Measurements from ENCODE around the gene CEP295NL.
A peak's percentile ranks its signal among the peaks of the same experiment; 100 is the strongest.

Gene CEP295NL

DNA sequence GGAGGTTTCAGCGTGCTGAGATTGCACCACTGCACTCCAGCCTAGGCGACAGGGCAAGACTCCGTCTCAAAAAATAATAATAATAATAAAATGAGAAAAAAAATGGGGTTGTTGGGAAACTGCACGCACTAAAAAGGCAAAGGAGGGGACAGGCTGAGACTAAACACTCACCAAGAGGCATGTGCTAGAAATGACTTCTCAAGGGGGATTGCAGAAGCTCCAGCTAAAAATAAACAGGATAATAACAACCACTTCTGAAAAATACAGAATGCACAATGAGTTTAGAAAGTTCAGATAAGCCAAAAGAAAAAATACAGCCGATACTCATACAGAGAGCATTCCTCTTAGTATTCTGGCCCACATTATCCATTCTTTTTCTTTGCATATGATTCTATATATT lies 37.3 kb upstream of the CEP295NL start:
- DNase-seq, result peak; percentile 81
- Histone ChIP-seq H2BK15ac (ENCODE audit: low read depth, poor library complexity, severe bottlenecking) (no peak overlapping the region), H2BK120ac (ENCODE audit: low read depth, low read length) (no peak overlapping the region), H2BK12ac (ENCODE audit: low read length in 2 of 2) (no peak overlapping the region), H3K18ac (ENCODE audit: low read depth in 1 of 2, low read length in 2 of 2) (no peak overlapping the region), H3K79me1 (replicated peaks; ENCODE audit: low read length, poor library complexity, severe bottlenecking) (no peaks in the 10 kb centered on the region), H3K36me3 (ENCODE audit: control insufficient read depth in 1 of 2, insufficient read depth in 2 of 2, low read depth in 1 of 2, low read length in 2 of 2) (no peaks in the 10 kb centered on the region), H3K14ac (ENCODE audit: low read length in 2 of 2) (no peak overlapping the region), H3K27ac (ENCODE audit: low read length, poor library complexity, severe bottlenecking) (peak overlapping the region; percentile 63), H3K27me3 (ENCODE audit: control insufficient read depth in 1 of 2, insufficient read depth in 1 of 2, low read length in 2 of 2) (peaks cover 0 to 3% of the 10 kb centered on the region in 2 experiments), H2BK5ac (ENCODE audit: low read depth, low read length, poor library complexity, severe bottlenecking) (no peak overlapping the region), H3K9ac (ENCODE audit: low read length) (no peak overlapping the region), H4K8ac (ENCODE audit: low read length) (no peak overlapping the region), H3K23ac (ENCODE audit: low read length in 2 of 2) (no peak overlapping the region), H4K91ac (ENCODE audit: low read length) (no peak overlapping the region), H3K9me3 (ENCODE audit: control insufficient read depth, low read length) (no peaks in the 10 kb centered on the region), H2AK5ac (ENCODE audit: low read length, severe bottlenecking) (no peak overlapping the region), H3K4me2 (ENCODE audit: low read length, poor library complexity, severe bottlenecking) (no peak overlapping the region), H3K4ac (ENCODE audit: low read depth in 1 of 2, low read length in 2 of 2) (no peak overlapping the region), H3K4me1 (ENCODE audit: control insufficient read depth, insufficient read depth, low read depth, low read length) (peaks cover 36% of the 10 kb centered on the region), H2AFZ (ENCODE audit: low read depth, low read length) (no peak overlapping the region), H3K4me3 (ENCODE audit: insufficient read depth in 1 of 2, low read depth in 1 of 2, low read length in 2 of 2) (no peak overlapping the region)
- WGBS, result 50% methylated on average over 2 of the region's 5 CpGs

DNA sequence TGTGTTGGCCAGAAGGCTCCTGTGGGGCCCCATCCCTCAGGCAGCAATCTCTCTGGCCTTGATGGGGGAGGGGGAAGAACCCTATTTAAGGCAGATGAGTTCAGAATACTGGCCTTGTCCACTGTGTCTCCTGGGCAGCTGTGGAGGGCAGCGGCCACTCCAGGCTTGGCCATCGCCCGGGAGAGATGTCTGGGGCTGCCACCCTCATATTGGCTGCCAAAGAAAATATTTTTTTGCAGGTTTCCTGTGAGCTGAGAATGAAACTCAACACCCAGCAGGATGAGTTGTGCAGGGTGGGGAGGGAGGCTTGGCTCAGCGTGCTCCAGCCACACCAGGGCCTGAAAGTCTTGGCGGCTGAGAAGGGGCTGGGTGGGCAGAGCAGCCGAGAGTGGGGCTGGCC lies 36.6 kb upstream of the CEP295NL start:
- Histone ChIP-seq H3K4ac (ENCODE audit: low read depth in 1 of 2, low read length in 2 of 2) (peak overlapping the region; percentile 60 to 73), H3K36me3 (ENCODE audit: control insufficient read depth in 1 of 2, insufficient read depth in 2 of 2, low read depth in 1 of 2, low read length in 2 of 2) (no peaks in the 10 kb centered on the region), H4K8ac (ENCODE audit: low read length) (peak overlapping the region; percentile 87), H3K27me3 (ENCODE audit: control insufficient read depth in 1 of 2, insufficient read depth in 1 of 2, low read length in 2 of 2) (no peaks in the 10 kb centered on the region), H2BK12ac (ENCODE audit: low read length in 2 of 2) (peak overlapping the region; percentile 92 to 94), H3K79me1 (replicated peaks; ENCODE audit: low read length, poor library complexity, severe bottlenecking) (no peaks in the 10 kb centered on the region), H2AK5ac (ENCODE audit: low read length, severe bottlenecking) (peak overlapping the region; percentile 99), H2BK120ac (ENCODE audit: low read depth, low read length) (peak overlapping the region; percentile 37), H3K18ac (ENCODE audit: low read depth in 1 of 2, low read length in 2 of 2) (peak overlapping the region; percentile 61 to 82), H3K4me1 (ENCODE audit: control insufficient read depth, insufficient read depth, low read depth, low read length) (peaks cover 37% of the 10 kb centered on the region), H4K91ac (ENCODE audit: low read length) (peak overlapping the region; percentile 94), H3K4me2 (ENCODE audit: low read length, poor library complexity, severe bottlenecking) (peak overlapping the region; percentile 13), H3K9ac (ENCODE audit: low read length) (no peak overlapping the region), H3K4me3 (ENCODE audit: insufficient read depth in 1 of 2, low read depth in 1 of 2, low read length in 2 of 2) (no peak overlapping the region), H3K14ac (ENCODE audit: low read length in 2 of 2) (peak overlapping the region in 1 of 2 experiments; percentile 75), H2BK15ac (ENCODE audit: low read depth, poor library complexity, severe bottlenecking) (peak overlapping the region; percentile 12), H2BK5ac (ENCODE audit: low read depth, low read length, poor library complexity, severe bottlenecking) (peak overlapping the region; percentile 61), H3K27ac (ENCODE audit: low read length, poor library complexity, severe bottlenecking) (peak overlapping the region; percentile 63), H3K9me3 (ENCODE audit: control insufficient read depth, low read length) (no peaks in the 10 kb centered on the region), H3K23ac (ENCODE audit: low read length in 2 of 2) (no peak overlapping the region), H2AFZ (ENCODE audit: low read depth, low read length) (no peak overlapping the region)
- WGBS, result 86% methylated on average over 6 of the region's 6 CpGs
- no peak for DNase-seq

DNA sequence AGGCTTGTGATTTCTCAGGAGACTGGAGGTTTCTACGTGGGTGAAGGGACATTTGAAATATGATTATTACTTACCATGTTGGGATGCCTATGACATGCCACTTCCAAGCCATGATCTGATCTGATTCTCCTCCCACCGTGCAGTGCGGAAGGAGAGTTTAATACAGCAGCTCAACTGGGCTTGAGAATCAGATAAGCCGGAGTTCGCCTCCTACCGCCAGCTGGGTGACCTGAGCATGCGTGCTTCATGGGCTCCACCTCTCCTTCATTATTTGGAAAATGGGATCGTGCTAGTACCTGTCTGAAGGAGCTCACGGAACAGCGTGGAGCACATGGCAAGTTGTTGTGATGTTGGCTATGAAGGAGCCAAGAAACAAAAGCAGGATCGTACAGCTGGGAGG lies 34.6 kb upstream of the CEP295NL start:
- H2BK12ac ChIP-seq (ENCODE audit: low read length in 2 of 2), result peak overlapping the region in 1 of 2 experiments; percentile 7
- DNase-seq, result no peak
- WGBS, result 90% methylated on average over 11 of the region's 11 CpGs

GRCh38 chr17:78935419-78936323 lies 32.7 kb upstream of the CEP295NL start:
- H3K4me3 ChIP-seq (ENCODE audit: insufficient read depth in 1 of 2, low read depth in 1 of 2, low read length in 2 of 2), result peak overlapping the region in 1 of 2 experiments; percentile 60
- no peak overlapping the region for H2AFZ ChIP-seq (ENCODE audit: low read depth, low read length)
- H4K91ac ChIP-seq (ENCODE audit: low read length), result peak overlapping the region; percentile 98
- H3K4me1 ChIP-seq (ENCODE audit: control insufficient read depth, insufficient read depth, low read depth, low read length), result peaks cover 49% of the 10 kb centered on the region
- peak overlapping the region; percentile 35 for H2AK5ac ChIP-seq (ENCODE audit: low read length, severe bottlenecking)
- H3K4ac ChIP-seq (ENCODE audit: low read depth in 1 of 2, low read length in 2 of 2), result peak overlapping the region in 1 of 2 experiments; percentile 49
- no peak overlapping the region for H2BK5ac ChIP-seq (ENCODE audit: low read depth, low read length, poor library complexity, severe bottlenecking)
- H3K9me3 ChIP-seq (ENCODE audit: control insufficient read depth, low read length), result no peaks in the 10 kb centered on the region
- H2BK15ac ChIP-seq (ENCODE audit: low read depth, poor library complexity, severe bottlenecking), result peak overlapping the region; percentile 90
- peak overlapping the region; percentile 86 for H3K9ac ChIP-seq (ENCODE audit: low read length)
- H3K14ac ChIP-seq (ENCODE audit: low read length in 2 of 2), result no peak overlapping the region
- no peaks in the 10 kb centered on the region for H3K36me3 ChIP-seq (ENCODE audit: control insufficient read depth in 1 of 2, insufficient read depth in 2 of 2, low read depth in 1 of 2, low read length in 2 of 2)
- H3K23ac ChIP-seq (ENCODE audit: low read length in 2 of 2), result no peak overlapping the region
- H3K27me3 ChIP-seq (ENCODE audit: control insufficient read depth in 1 of 2, insufficient read depth in 1 of 2, low read length in 2 of 2), result no peaks in the 10 kb centered on the region
- peak overlapping the region; percentile 6 for H3K4me2 ChIP-seq (ENCODE audit: low read length, poor library complexity, severe bottlenecking)
- H2BK120ac ChIP-seq (ENCODE audit: low read depth, low read length), result peak overlapping the region; percentile 81
- peak overlapping the region; percentile 92 for H4K8ac ChIP-seq (ENCODE audit: low read length)
- peak; percentile 95 for DNase-seq
- no peaks in the 10 kb centered on the region for H3K79me1 ChIP-seq (replicated peaks; ENCODE audit: low read length, poor library complexity, severe bottlenecking)
- H3K27ac ChIP-seq (ENCODE audit: low read length, poor library complexity, severe bottlenecking), result peak overlapping the region; percentile 98
- peak overlapping the region; percentile 78 to 97 for H2BK12ac ChIP-seq (ENCODE audit: low read length in 2 of 2)
- WGBS, result 44% methylated on average over 30 of the region's 33 CpGs
- H3K18ac ChIP-seq (ENCODE audit: low read depth in 1 of 2, low read length in 2 of 2), result peak overlapping the region; percentile 5 to 86

More for the DNA sequence above, 34.6 kb upstream of the CEP295NL start:
- H3K4me1 ChIP-seq (ENCODE audit: control insufficient read depth, insufficient read depth, low read depth, low read length), result peaks cover 51% of the 10 kb centered on the region
- no peaks in the 10 kb centered on the region for H3K79me1 ChIP-seq (replicated peaks; ENCODE audit: low read length, poor library complexity, severe bottlenecking)
- H2BK15ac ChIP-seq (ENCODE audit: low read depth, poor library complexity, severe bottlenecking), result no peak overlapping the region
- no peaks in the 10 kb centered on the region for H3K27me3 ChIP-seq (ENCODE audit: control insufficient read depth in 1 of 2, insufficient read depth in 1 of 2, low read length in 2 of 2)
- no peak overlapping the region for H3K18ac ChIP-seq (ENCODE audit: low read depth in 1 of 2, low read length in 2 of 2)
- no peaks in the 10 kb centered on the region for H3K36me3 ChIP-seq (ENCODE audit: control insufficient read depth in 1 of 2, insufficient read depth in 2 of 2, low read depth in 1 of 2, low read length in 2 of 2)
- no peak overlapping the region for H2BK5ac ChIP-seq (ENCODE audit: low read depth, low read length, poor library complexity, severe bottlenecking)
- no peak overlapping the region for H2AK5ac ChIP-seq (ENCODE audit: low read length, severe bottlenecking)
- H4K8ac ChIP-seq (ENCODE audit: low read length), result no peak overlapping the region
- no peaks in the 10 kb centered on the region for H3K9me3 ChIP-seq (ENCODE audit: control insufficient read depth, low read length)
- no peak overlapping the region for H2BK120ac ChIP-seq (ENCODE audit: low read depth, low read length)
- no peak overlapping the region for H3K14ac ChIP-seq (ENCODE audit: low read length in 2 of 2)
- no peak overlapping the region for H3K27ac ChIP-seq (ENCODE audit: low read length, poor library complexity, severe bottlenecking)
- no peak overlapping the region for H3K4ac ChIP-seq (ENCODE audit: low read depth in 1 of 2, low read length in 2 of 2)
- H2AFZ ChIP-seq (ENCODE audit: low read depth, low read length), result no peak overlapping the region
- H3K4me2 ChIP-seq (ENCODE audit: low read length, poor library complexity, severe bottlenecking), result no peak overlapping the region
- H3K23ac ChIP-seq (ENCODE audit: low read length in 2 of 2), result no peak overlapping the region
- no peak overlapping the region for H4K91ac ChIP-seq (ENCODE audit: low read length)
- no peak overlapping the region for H3K9ac ChIP-seq (ENCODE audit: low read length)
- H3K4me3 ChIP-seq (ENCODE audit: insufficient read depth in 1 of 2, low read depth in 1 of 2, low read length in 2 of 2), result no peak overlapping the region
